D341Med (cell line): ENCODE measurements around the gene CCDC187.

Experiments
- DNase-seq: peaks from one replicate; pipeline ENCODE4 v3.0.0; 2012; ENCODE audit warnings: low spot score

CCDC187 gene

GRCh38 chr9:136252281-136252680 is 51.6 kb downstream of the CCDC187 start:
- no peak for DNase-seq

GRCh38 chr9:136251264-136252115 is 52.4 kb downstream of the CCDC187 start:
- no peak for DNase-seq

- no peak for DNase-seq
Observed at GRCh38 chr9:136250676-136251075, 53.2 kb downstream of the CCDC187 start.

GRCh38 chr9:136249877-136250559 is 53.9 kb downstream of the CCDC187 start:
- DNase-seq = no peak

GRCh38 chr9:136248951-136249876 is 54.7 kb downstream of the CCDC187 start:
- DNase-seq = no peak

GRCh38 chr9:136247947-136248637 is 55.8 kb downstream of the CCDC187 start:
- DNase-seq = no peak

GRCh38 chr9:136247551-136247916 is 56.4 kb downstream of the CCDC187 start:
- no peak for DNase-seq

- DNase-seq = no peak
Observed at GRCh38 chr9:136246849-136247550, 56.9 kb downstream of the CCDC187 start.

GRCh38 chr9:136245219-136246150 is 58.4 kb downstream of the CCDC187 start, which contains the start of gene QSOX2:
Gene QSOX2, minus strand, starts transcription at chr9:136245812. Its CDS starts 9 bp downstream, at chr9:136245803.
- peak; percentile 96 for DNase-seq

GRCh38 chr9:136244969-136245218 is 59.0 kb downstream of the CCDC187 start:
- no peak for DNase-seq

- no peak for DNase-seq
Observed at GRCh38 chr9:136244122-136244968, 59.5 kb downstream of the CCDC187 start.

GRCh38 chr9:136243631-136244030 is 60.3 kb downstream of the CCDC187 start:
- DNase-seq = no peak

- no peak for DNase-seq
Observed at GRCh38 chr9:136242918-136243525, 60.9 kb downstream of the CCDC187 start.

- no peak for DNase-seq
Observed at GRCh38 chr9:136242248-136242647, 61.6 kb downstream of the CCDC187 start.

- no peak for DNase-seq
Observed at GRCh38 chr9:136241542-136241941, 62.4 kb downstream of the CCDC187 start.

GRCh38 chr9:136240941-136241340 is 63.0 kb downstream of the CCDC187 start:
- DNase-seq = no peak

GRCh38 chr9:136239983-136240330 is 63.9 kb downstream of the CCDC187 start:
- no peak for DNase-seq

GRCh38 chr9:136239135-136239982 is 64.5 kb downstream of the CCDC187 start:
- DNase-seq = no peak
